ENCODE measurements around the gene MTFMT.
A peak's percentile ranks its signal among the peaks of the same experiment; 100 is the strongest.

DNA sequence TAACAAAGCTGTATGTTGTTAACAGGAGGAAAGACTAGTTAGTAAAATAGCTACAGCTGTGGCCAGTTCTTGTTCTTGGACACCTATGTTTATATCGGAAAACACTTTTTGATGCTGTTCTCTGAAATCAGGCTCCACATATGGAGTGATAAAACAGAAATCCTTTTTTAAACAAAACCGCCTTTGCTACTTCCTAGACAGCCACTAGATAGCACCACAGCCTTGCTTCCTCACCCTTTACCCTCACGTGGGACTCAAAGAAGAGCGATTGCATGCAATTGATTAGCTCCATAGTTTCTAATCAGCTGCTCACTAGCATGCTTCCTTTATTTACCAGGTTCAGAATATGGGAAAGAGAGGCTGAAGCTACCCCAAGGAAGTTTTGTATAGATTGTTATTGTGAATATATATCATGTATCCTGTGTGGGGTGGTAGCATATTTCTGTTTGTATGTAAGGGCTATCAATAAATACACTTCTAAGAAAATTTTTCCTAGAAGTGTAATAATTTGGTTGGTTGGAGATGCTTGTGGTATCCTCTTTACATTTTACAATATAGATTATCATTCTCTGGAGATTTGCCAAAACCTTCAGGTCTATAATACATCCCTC lies 4.3 kb upstream of the MTFMT start:
- TF ChIP-seq CTCF (IDR thresholded peaks at IDR 0.05) (peak in 2 of 3 donors; percentile 17 to 29), POLR2A (IDR thresholded peaks at IDR 0.05) (no peak), EP300 (IDR thresholded peaks at IDR 0.05) (no peak)

Measured in ovary (tissue), 3 donors.